ENCODE data around the gene MMP20.

DNA sequence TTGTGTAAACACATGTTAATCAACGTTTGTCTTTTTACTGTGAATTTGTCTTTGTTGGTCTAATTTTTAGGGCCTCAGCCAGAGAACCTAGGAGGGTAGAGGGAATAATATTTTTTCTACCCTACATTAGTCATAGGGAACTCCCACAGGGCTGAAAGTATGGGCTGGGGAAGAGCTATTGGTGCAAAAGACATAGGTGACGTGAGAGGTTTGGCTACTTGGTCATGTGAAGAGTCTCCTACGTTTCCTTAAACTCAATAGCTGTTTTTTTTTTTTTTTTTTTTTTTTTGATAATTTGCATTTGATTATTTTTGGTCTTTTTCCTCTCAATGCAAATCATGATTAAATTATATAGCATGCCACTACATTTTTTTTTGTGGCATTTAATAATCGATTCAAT, 78.7 kb downstream of the MMP20 start:
- TF ChIP-seq EZH2phosphoT487 (IDR thresholded peaks at IDR 0.05; ENCODE audit: insufficient read depth, low read depth) (no peak), EZH2 (IDR thresholded peaks at IDR 0.05; ENCODE audit: insufficient read depth, poor library complexity, severe bottlenecking) (no peak)
